ENCODE measurements around the gene SDCCAG8. TPM values are rescaled to one million over a fixed set of nuclear protein-coding genes. Genes with fewer than 3 reads are reported as not detected.

SDCCAG8 gene
- total and polyA plus RNA-seq, 10 donors: 14.8 to 79.3 (median 46.5) TPM

DNA sequence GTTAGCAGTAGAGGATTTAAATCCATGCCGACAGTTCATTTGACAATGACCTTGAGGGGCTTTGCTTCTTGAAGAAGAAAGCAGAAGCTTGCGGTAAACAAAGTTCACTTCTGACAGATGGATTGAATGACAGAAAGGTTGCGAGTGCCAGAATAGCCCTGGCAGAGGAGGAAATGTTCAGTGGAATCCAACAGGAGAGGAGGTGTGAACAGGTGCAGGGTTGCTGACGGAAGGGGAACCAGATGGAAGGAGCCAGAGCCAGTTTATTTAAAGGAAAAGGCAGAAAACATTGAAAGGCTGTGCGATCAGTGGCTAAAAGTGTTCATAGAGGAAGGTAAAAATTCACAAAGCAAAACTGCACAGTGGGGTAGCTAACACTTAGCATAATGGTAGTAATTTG lies 141.0 kb downstream of the SDCCAG8 start:
- H3K27ac ChIP-seq: no peak overlapping the region
- WGBS, 5 donors: 92 to 94% (median 93%) methylated on average over 5 of the region's 5 CpGs
- no peaks in the 10 kb centered on the region for H3K4me1 ChIP-seq
- no peaks in the 10 kb centered on the region for H3K9me3 ChIP-seq
- TF ChIP-seq CTCF (IDR thresholded peaks at IDR 0.05 in 8 of 11, conservative IDR thresholded peaks at IDR 0.05 in 3 of 11) (no peak), POLR2AphosphoS5 (IDR thresholded peaks at IDR 0.05) (no peak), POLR2A (IDR thresholded peaks at IDR 0.05) (no peak)
- H3K4me3 ChIP-seq: no peak overlapping the region
- intact Hi-C loops (cut with DNase I; ENCODE audit: low total_unique reads): no loop called here
- no peaks in the 10 kb centered on the region for H3K27me3 ChIP-seq (replicated peaks in 1 of 7)
- H3K36me3 ChIP-seq: peaks cover 0 to 8% (median 0%) of the 10 kb centered on the region in 6 donors
- no peak for DNase-seq

DNA sequence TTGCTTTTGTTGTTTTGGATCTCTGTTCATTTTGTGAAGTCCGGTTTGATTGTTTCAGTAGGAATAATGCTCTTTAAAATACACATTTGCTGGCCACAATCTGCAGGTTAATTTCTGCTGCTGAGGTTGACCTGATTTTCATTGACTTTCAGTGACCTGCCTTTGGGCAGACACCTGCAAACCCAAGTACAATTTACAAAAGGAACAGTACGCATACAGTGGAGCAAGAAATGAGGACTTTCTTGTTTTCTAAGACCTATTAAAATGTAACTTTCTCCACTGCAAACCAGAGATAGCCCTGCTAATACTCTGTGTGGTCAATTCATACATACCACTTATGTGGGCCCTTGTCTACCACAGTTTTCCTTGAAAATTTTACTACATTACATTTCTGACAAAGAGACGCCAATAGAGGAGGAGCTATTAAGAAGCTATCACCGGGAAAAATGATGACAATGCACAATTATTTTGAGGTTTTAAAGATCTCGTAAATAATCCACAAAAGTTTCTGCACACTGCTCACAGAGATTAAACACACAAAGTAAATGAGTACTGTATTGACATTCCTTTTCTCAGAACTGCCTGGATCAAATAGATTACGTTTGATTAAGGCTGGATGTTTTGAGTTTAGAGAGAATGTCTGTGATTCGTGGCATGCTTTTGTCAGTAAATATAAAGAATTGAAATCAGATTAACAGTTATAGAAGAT lies 141.9 kb downstream of the SDCCAG8 start:
- no peak for TF ChIP-seq POLR2AphosphoS5 (IDR thresholded peaks at IDR 0.05)
- TF ChIP-seq CTCF (IDR thresholded peaks at IDR 0.05 in 8 of 11, conservative IDR thresholded peaks at IDR 0.05 in 3 of 11): no peak
- no peak for TF ChIP-seq POLR2A (IDR thresholded peaks at IDR 0.05)
- H3K9me3 ChIP-seq: no peaks in the 10 kb centered on the region
- no peak overlapping the region for H3K4me3 ChIP-seq
- WGBS, 5 donors: 79 to 91% (median 86%) methylated on average over 7 of the region's 7 CpGs
- no peak for DNase-seq
- H3K36me3 ChIP-seq: peaks cover 0 to 8% (median 0%) of the 10 kb centered on the region in 6 donors
- H3K27me3 ChIP-seq (replicated peaks in 1 of 7): no peaks in the 10 kb centered on the region
- H3K27ac ChIP-seq: no peak overlapping the region
- intact Hi-C loops (cut with DNase I; ENCODE audit: low total_unique reads): no loop called here
- no peaks in the 10 kb centered on the region for H3K4me1 ChIP-seq

GRCh38 chr1:243399561-243400155 lies 143.8 kb downstream of the SDCCAG8 start:
- no peak for TF ChIP-seq CTCF (IDR thresholded peaks at IDR 0.05 in 8 of 11, conservative IDR thresholded peaks at IDR 0.05 in 3 of 11)
- TF ChIP-seq POLR2AphosphoS5 (IDR thresholded peaks at IDR 0.05): no peak
- TF ChIP-seq POLR2A (IDR thresholded peaks at IDR 0.05): no peak
- H3K4me1 ChIP-seq: no peaks in the 10 kb centered on the region
- WGBS, 5 donors: 96 to 100% (median 97%) methylated on average over 15 of the region's 15 CpGs
- no peak overlapping the region for H3K4me3 ChIP-seq
- no peak for DNase-seq
- peaks cover 0 to 14% (median 0%) of the 10 kb centered on the region in 6 donors for H3K36me3 ChIP-seq
- H3K9me3 ChIP-seq: no peaks in the 10 kb centered on the region
- no peaks in the 10 kb centered on the region for H3K27me3 ChIP-seq (replicated peaks in 1 of 7)
- intact Hi-C loops (cut with DNase I; ENCODE audit: low total_unique reads): no loop called here
- no peak overlapping the region for H3K27ac ChIP-seq

DNA sequence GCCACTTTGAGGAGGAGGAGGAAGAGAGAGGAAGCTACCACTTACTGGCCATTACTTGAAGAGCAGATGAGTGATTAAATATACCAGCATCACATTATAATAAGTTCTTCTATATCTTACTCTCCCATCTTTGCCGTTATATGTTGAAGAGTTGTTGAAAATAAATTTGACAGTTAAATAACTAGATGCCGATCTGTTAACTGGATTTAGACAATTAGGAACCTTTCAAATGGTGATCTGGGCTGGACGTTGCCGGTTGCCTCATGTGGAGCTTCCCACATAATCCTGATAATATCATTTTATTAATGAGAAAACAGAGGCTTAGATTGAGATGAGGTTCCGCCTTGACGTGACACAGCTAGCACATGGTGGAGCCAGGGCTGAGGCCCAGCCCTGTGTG lies 147.0 kb downstream of the SDCCAG8 start:
- Histone ChIP-seq H3K27ac (no peak overlapping the region), H3K4me1 (no peaks in the 10 kb centered on the region), H3K9me3 (no peaks in the 10 kb centered on the region), H3K27me3 (replicated peaks in 1 of 7) (no peaks in the 10 kb centered on the region), H3K4me3 (no peak overlapping the region), H3K36me3 (peaks cover 0 to 12% (median 0%) of the 10 kb centered on the region in 6 donors)
- 96 to 97% (median 97%) methylated on average over 6 of the region's 6 CpGs for WGBS, 5 donors
- TF ChIP-seq POLR2A (IDR thresholded peaks at IDR 0.05): no peak
- no peak for TF ChIP-seq POLR2AphosphoS5 (IDR thresholded peaks at IDR 0.05)
- no peak for TF ChIP-seq CTCF (IDR thresholded peaks at IDR 0.05 in 8 of 11, conservative IDR thresholded peaks at IDR 0.05 in 3 of 11)
- DNase-seq: no peak
- intact Hi-C loops (cut with DNase I; ENCODE audit: low total_unique reads): no loop called here

All from spleen (tissue), 11 donors.